Gastrocnemius medialis (tissue), 4 donors: ENCODE results near the gene POMGNT1. TPM values are rescaled to one million over a fixed set of nuclear protein-coding genes. Genes with fewer than 3 reads are reported as not detected.
A peak's percentile ranks its signal among the peaks of the same experiment; 100 is the strongest.

ENCODE experiments used
- ATAC-seq, 2 donors: fragments of 150-250 bp; one replicate each; pipeline ENCODE4 v1.9.1; 2016
- DNase-seq, 2 donors: peaks; one replicate each; pipeline ENCODE4 v3.0.0-alpha.2; 2019
- H3K27ac ChIP-seq, 4 donors: fragments of 200-600 bp; sonication (generic); 1 replicate in 1 of 4; 2 replicates in 3 of 4; pipeline ENCODE4 v1.5.1; 2016 to 2018; ENCODE audit warnings: mild to moderate bottlenecking in 2 of 4, moderate library complexity in 1 of 4
- H3K27me3 ChIP-seq, 3 donors: fragments of 200-600 bp; sonication (generic) in 2 of 3; 1 replicate in 1 of 3; 2 replicates in 2 of 3; pipeline versions ENCODE4 v1.5.1 to v1.6.0; 2016 to 2019; ENCODE audit warnings: mild to moderate bottlenecking in 1 of 3, moderate library complexity in 1 of 3
- H3K36me3 ChIP-seq, 2 donors: fragments of 200-600 bp; sonication (generic) in 1 of 2; one replicate each; pipeline ENCODE4 v1.5.1; 2017 to 2018
- H3K4me1 ChIP-seq, 2 donors: fragments of 200-600 bp; sonication (generic) in 1 of 2; one replicate each; pipeline ENCODE4 v1.5.1; 2016 to 2017; ENCODE audit warnings: mild to moderate bottlenecking in 2 of 2
- H3K4me3 ChIP-seq, 4 donors: fragments of 200-600 bp; sonication (generic) in 3 of 4; 1 replicate in 1 of 4; 2 replicates in 3 of 4; pipeline ENCODE4 v1.5.1; 2016 to 2019; ENCODE audit warnings: mild to moderate bottlenecking in 2 of 4
- H3K9me3 ChIP-seq, 3 donors: fragments of 200-600 bp; sonication (generic) in 2 of 3; 1 replicate in 1 of 3; 2 replicates in 2 of 3; pipeline ENCODE4 v1.5.1; 2016 to 2019
- CTCF ChIP-seq, 5 experiments: fragments of 450-650 bp in 3 of 5; fragments of 200-600 bp in 2 of 5; sonication (generic) in 2 of 5; IDR thresholded peaks in 4 of 5; conservative IDR thresholded peaks in 1 of 5; 1 replicate in 4 of 5; 2 replicates in 1 of 5; pipeline ENCODE4 v1.5.1; 2016 to 2019; ENCODE audit warnings: antibody characterized with exemption in 5 of 5, mild to moderate bottlenecking in 3 of 5, moderate library complexity in 3 of 5
- POLR2A ChIP-seq, 2 donors: fragments of 450-650 bp; IDR thresholded peaks; one replicate each; pipeline ENCODE4 v1.6.1; 2017; ENCODE audit warnings: antibody characterized with exemption in 2 of 2, mild to moderate bottlenecking in 2 of 2, moderate library complexity in 2 of 2
- in situ Hi-C, 4 donors: fragments of 200-750 bp; cut with MboI; loops; one replicate each; pipeline versions ENCODE4 v1.15.0 to v1.8.0; 2017; ENCODE audit warnings: low sequenced_read_pairs in 4 of 4
- intact Hi-C: fragments of 100-400 bp; cut with DNase I; formaldehyde crosslinking; loops from one replicate; pipeline ENCODE4 v1.15.1; 2023; ENCODE audit warnings: low total_unique reads
- total RNA-seq, 4 donors: library from RNA; depleted of rRNA; stranded (reverse); fragments of >200 nt; gene quantifications; one replicate each; pipeline versions ENCODE4 v1.1.0 to v1.2.3, GENCODE V29; 2016

POMGNT1 gene
- total RNA-seq, 4 donors from 2014 or later: 66.2 to 107 (median 92.2) TPM

- in situ Hi-C loops (no loop called here), intact Hi-C loops (no loop called here)
- Histone ChIP-seq H3K27ac (no peak overlapping the region), H3K36me3 (no peaks in the 10 kb centered on the region), H3K9me3 (no peaks in the 10 kb centered on the region), H3K27me3 (no peaks in the 10 kb centered on the region), H3K4me3 (no peak overlapping the region), H3K4me1 (no peaks in the 10 kb centered on the region)
- ATAC-seq: no peak
- no peak for DNase-seq
- TF ChIP-seq CTCF (IDR thresholded peaks at IDR 0.05 in 4 of 5, conservative IDR thresholded peaks at IDR 0.05 in 1 of 5): no peak
- TF ChIP-seq POLR2A (IDR thresholded peaks at IDR 0.05): no peak
Observed at GRCh38 chr1:46157916-46158311, 40.3 kb downstream of the POMGNT1 start.

- ATAC-seq (no peak), DNase-seq (no peak)
- in situ Hi-C loops: no loop called here
- intact Hi-C loops: no loop called here
- no peaks in the 10 kb centered on the region for H3K9me3 ChIP-seq
- no peaks in the 10 kb centered on the region for H3K36me3 ChIP-seq
- no peaks in the 10 kb centered on the region for H3K27me3 ChIP-seq
- TF ChIP-seq CTCF (IDR thresholded peaks at IDR 0.05 in 4 of 5, conservative IDR thresholded peaks at IDR 0.05 in 1 of 5) (no peak), POLR2A (IDR thresholded peaks at IDR 0.05) (no peak)
- peaks cover 0 to 10% of the 10 kb centered on the region in 2 donors for H3K4me1 ChIP-seq
- H3K4me3 ChIP-seq: no peak overlapping the region
- no peak overlapping the region for H3K27ac ChIP-seq
Observed at GRCh38 chr1:46153732-46154131, 44.5 kb downstream of the POMGNT1 start.

GRCh38 chr1:46153228-46153627 lies 45.0 kb downstream of the POMGNT1 start:
- H3K4me1 ChIP-seq: peaks cover 0 to 10% of the 10 kb centered on the region in 2 donors
- H3K27ac ChIP-seq: no peak overlapping the region
- in situ Hi-C loops: no loop called here
- DNase-seq (no peak), ATAC-seq (no peak)
- H3K36me3 ChIP-seq: no peaks in the 10 kb centered on the region
- intact Hi-C loops: no loop called here
- no peak overlapping the region for H3K4me3 ChIP-seq
- no peaks in the 10 kb centered on the region for H3K27me3 ChIP-seq
- no peaks in the 10 kb centered on the region for H3K9me3 ChIP-seq
- no peak for TF ChIP-seq POLR2A (IDR thresholded peaks at IDR 0.05)
- no peak for TF ChIP-seq CTCF (IDR thresholded peaks at IDR 0.05 in 4 of 5, conservative IDR thresholded peaks at IDR 0.05 in 1 of 5)

- no peak overlapping the region for H3K4me3 ChIP-seq
- no peak for ATAC-seq
- H3K9me3 ChIP-seq: no peaks in the 10 kb centered on the region
- H3K27me3 ChIP-seq: no peaks in the 10 kb centered on the region
- H3K27ac ChIP-seq: no peak overlapping the region
- TF ChIP-seq CTCF (IDR thresholded peaks at IDR 0.05 in 4 of 5, conservative IDR thresholded peaks at IDR 0.05 in 1 of 5): no peak
- no peak for TF ChIP-seq POLR2A (IDR thresholded peaks at IDR 0.05)
- no peaks in the 10 kb centered on the region for H3K36me3 ChIP-seq
- in situ Hi-C loops (no loop called here), intact Hi-C loops (no loop called here)
- DNase-seq: no peak
- peaks cover 0 to 10% of the 10 kb centered on the region in 2 donors for H3K4me1 ChIP-seq
Observed at GRCh38 chr1:46152016-46152415, 46.2 kb downstream of the POMGNT1 start.

- DNase-seq (no peak), ATAC-seq (peak; percentile 68 to 84)
- Histone ChIP-seq H3K4me3 (no peak overlapping the region), H3K4me1 (peaks cover 0 to 10% of the 10 kb centered on the region in 2 donors), H3K9me3 (no peaks in the 10 kb centered on the region), H3K27me3 (no peaks in the 10 kb centered on the region), H3K36me3 (no peaks in the 10 kb centered on the region), H3K27ac (peak overlapping the region; percentile 42 to 73 (median 72))
- intact Hi-C loops: no loop called here
- in situ Hi-C loops: no loop called here
- TF ChIP-seq POLR2A (IDR thresholded peaks at IDR 0.05): peak in 1 of 2 donors; percentile 37
- TF ChIP-seq CTCF (IDR thresholded peaks at IDR 0.05 in 4 of 5, conservative IDR thresholded peaks at IDR 0.05 in 1 of 5): no peak
Observed at GRCh38 chr1:46150085-46150484, 48.1 kb downstream of the POMGNT1 start.
